HepG2 (cell line): ENCODE data around the gene AK4. TPM values are rescaled to one million over a fixed set of nuclear protein-coding genes. Genes with fewer than 3 reads are reported as not detected.

Experiments used
- AHDC1 ChIP-seq: sonication (generic); formaldehyde crosslinking; IDR thresholded peaks from 2 replicates; pipeline ENCODE4 v1.5.1; 2020; ENCODE audit warnings: mild to moderate bottlenecking, missing genetic modification reagents, borderline replicate concordance
- ATRX ChIP-seq: sonication (generic); formaldehyde crosslinking; IDR thresholded peaks from 2 replicates; pipeline ENCODE4 v1.4.0; 2020; ENCODE audit warnings: missing genetic modification reagents, borderline replicate concordance
- CTCF ChIP-seq: sonication (generic); formaldehyde crosslinking; IDR thresholded peaks from 2 replicates; pipeline ENCODE4 v1.5.0; 2020; ENCODE audit warnings: mild to moderate bottlenecking, missing genetic modification reagents, moderate library complexity
- KLF9 ChIP-seq: IDR thresholded peaks from 2 replicates; pipeline ENCODE4 v1.6.1; 2016; ENCODE audit warnings: low read depth
- PHF5A ChIP-seq: IDR thresholded peaks from one replicate; pipeline ENCODE4 v1.6.1; 2018; ENCODE audit warnings: low read depth, missing genetic modification reagents; ENCODE audit not compliant: unreplicated experiment
- POLR2G ChIP-seq: fragments of 200-400 bp; formaldehyde crosslinking; IDR thresholded peaks from 2 replicates; pipeline ENCODE4 v1.6.1; 2018; ENCODE audit warnings: mild to moderate bottlenecking, low read depth, low read length, moderate library complexity
- YEATS4 ChIP-seq: sonication (generic); formaldehyde crosslinking; IDR thresholded peaks from 2 replicates; pipeline ENCODE4 v1.4.0; 2020; ENCODE audit warnings: missing genetic modification reagents, borderline replicate concordance
- ZFP82 ChIP-seq: sonication (generic); formaldehyde crosslinking; IDR thresholded peaks from 2 replicates; pipeline ENCODE4 v1.5.1; 2020; ENCODE audit warnings: mild to moderate bottlenecking, missing genetic modification reagents, borderline replicate concordance
- ZNF34 ChIP-seq: sonication (generic); formaldehyde crosslinking; IDR thresholded peaks from 2 replicates; pipeline ENCODE4 v1.4.0; 2020; ENCODE audit warnings: mild to moderate bottlenecking, missing genetic modification reagents, borderline replicate concordance
- ZNF546 ChIP-seq: sonication (generic); formaldehyde crosslinking; conservative IDR thresholded peaks from 2 replicates; pipeline ENCODE4 v1.8.1; 2023; ENCODE audit warnings: mild to moderate bottlenecking, missing genetic modification reagents
- ZNF670 ChIP-seq: sonication (generic); formaldehyde crosslinking; IDR thresholded peaks from 2 replicates; pipeline ENCODE4 v1.8.0; 2022; ENCODE audit warnings: mild to moderate bottlenecking, missing genetic modification reagents, borderline replicate concordance
- ZNF768 ChIP-seq: sonication (generic); formaldehyde crosslinking; IDR thresholded peaks from 2 replicates; pipeline ENCODE4 v1.4.0; 2020; ENCODE audit warnings: missing genetic modification reagents
- polyA plus RNA-seq, 8 experiments: library from polyadenylated mRNA; depleted of rRNA in 3 of 8; stranded (reverse) in 7 of 8; unstranded in 1 of 8; fragments of >200 nt; fragmentation: Illumina TruSeq in 4 of 8; extraction: Trizol in 4 of 8; gene quantifications; 2 replicates each; pipeline versions ENCODE4 v1.2.1 to v1.2.3, GENCODE V29; 2011 to 2016; ENCODE audit warnings: low read depth in 4 of 8, missing spikeins in 1 of 8, mixed read lengths in 1 of 8; ENCODE audit not compliant: insufficient read depth in 1 of 8
- total RNA-seq, 5 experiments: library from RNA; depleted of rRNA; stranded (reverse); fragments of >200 nt; fragmentation: Illumina TruSeq; extraction: Trizol; gene quantifications; 2 replicates each; pipeline ENCODE4 v1.2.3, GENCODE V29; 2016; ENCODE audit warnings: low read depth in 1 of 5
- TF ChIP-seq, protein P1 (sequence below): sonication (generic); formaldehyde crosslinking; IDR thresholded peaks from 2 replicates; pipeline ENCODE4 v1.4.0; 2020; ENCODE audit warnings: missing genetic modification reagents, borderline replicate concordance
- TF ChIP-seq, protein P2 (sequence below): sonication (generic); formaldehyde crosslinking; IDR thresholded peaks from 2 replicates; pipeline ENCODE4 v1.4.0; 2020; ENCODE audit warnings: missing genetic modification reagents, mild to moderate bottlenecking, borderline replicate concordance

AK4 gene
- total and polyA plus RNA-seq, 2 of the 13 experiments (the other 11 are each of a cell fraction or from before 2014, with no cell fraction given), result 110 to 160 TPM

- no peak for TF ChIP-seq AHDC1 (CRISPR knock-in tag)
- TF ChIP-seq KLF9, result no peak
- TF ChIP-seq POLR2G, result peak; percentile 54
- TF ChIP-seq PHF5A (CRISPR knock-in tag), result no peak
- TF ChIP-seq, protein P1, sequence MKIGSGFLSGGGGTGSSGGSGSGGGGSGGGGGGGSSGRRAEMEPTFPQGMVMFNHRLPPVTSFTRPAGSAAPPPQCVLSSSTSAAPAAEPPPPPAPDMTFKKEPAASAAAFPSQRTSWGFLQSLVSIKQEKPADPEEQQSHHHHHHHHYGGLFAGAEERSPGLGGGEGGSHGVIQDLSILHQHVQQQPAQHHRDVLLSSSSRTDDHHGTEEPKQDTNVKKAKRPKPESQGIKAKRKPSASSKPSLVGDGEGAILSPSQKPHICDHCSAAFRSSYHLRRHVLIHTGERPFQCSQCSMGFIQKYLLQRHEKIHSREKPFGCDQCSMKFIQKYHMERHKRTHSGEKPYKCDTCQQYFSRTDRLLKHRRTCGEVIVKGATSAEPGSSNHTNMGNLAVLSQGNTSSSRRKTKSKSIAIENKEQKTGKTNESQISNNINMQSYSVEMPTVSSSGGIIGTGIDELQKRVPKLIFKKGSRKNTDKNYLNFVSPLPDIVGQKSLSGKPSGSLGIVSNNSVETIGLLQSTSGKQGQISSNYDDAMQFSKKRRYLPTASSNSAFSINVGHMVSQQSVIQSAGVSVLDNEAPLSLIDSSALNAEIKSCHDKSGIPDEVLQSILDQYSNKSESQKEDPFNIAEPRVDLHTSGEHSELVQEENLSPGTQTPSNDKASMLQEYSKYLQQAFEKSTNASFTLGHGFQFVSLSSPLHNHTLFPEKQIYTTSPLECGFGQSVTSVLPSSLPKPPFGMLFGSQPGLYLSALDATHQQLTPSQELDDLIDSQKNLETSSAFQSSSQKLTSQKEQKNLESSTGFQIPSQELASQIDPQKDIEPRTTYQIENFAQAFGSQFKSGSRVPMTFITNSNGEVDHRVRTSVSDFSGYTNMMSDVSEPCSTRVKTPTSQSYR (CRISPR knock-in tag), result peak; percentile 16; the same call in 1 of the 2 replicates
- TF ChIP-seq, protein P2, sequence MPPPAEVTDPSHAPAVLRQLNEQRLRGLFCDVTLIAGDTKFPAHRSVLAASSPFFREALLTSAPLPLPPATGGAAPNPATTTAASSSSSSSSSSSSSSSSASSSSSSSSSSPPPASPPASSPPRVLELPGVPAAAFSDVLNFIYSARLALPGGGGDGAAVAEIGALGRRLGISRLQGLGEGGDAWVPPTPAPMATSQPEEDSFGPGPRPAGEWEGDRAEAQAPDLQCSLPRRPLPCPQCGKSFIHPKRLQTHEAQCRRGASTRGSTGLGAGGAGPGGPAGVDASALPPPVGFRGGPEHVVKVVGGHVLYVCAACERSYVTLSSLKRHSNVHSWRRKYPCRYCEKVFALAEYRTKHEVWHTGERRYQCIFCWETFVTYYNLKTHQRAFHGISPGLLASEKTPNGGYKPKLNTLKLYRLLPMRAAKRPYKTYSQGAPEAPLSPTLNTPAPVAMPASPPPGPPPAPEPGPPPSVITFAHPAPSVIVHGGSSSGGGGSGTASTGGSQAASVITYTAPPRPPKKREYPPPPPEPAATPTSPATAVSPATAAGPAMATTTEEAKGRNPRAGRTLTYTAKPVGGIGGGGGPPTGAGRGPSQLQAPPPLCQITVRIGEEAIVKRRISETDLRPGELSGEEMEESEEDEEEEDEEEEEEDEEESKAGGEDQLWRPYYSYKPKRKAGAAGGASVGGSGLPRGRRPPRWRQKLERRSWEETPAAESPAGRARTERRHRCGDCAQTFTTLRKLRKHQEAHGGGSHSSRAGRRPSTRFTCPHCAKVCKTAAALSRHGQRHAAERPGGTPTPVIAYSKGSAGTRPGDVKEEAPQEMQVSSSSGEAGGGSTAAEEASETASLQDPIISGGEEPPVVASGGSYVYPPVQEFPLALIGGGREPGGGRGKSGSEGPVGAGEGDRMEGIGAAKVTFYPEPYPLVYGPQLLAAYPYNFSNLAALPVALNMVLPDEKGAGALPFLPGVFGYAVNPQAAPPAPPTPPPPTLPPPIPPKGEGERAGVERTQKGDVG (CRISPR knock-in tag), result no peak
- TF ChIP-seq YEATS4 (CRISPR knock-in tag), result peak; percentile 60; the same call in 1 of the 2 replicates
- no peak for TF ChIP-seq ATRX (CRISPR knock-in tag)
- TF ChIP-seq ZNF34 (CRISPR knock-in tag), result no peak
- TF ChIP-seq ZNF768 (CRISPR knock-in tag), result 0 out of 2 replicates have a peak, but pooled peaks have one; percentile 42
- 0 out of 2 replicates have a peak, but pooled peaks have one; percentile 30 for TF ChIP-seq ZNF670
- peak; percentile 24 for TF ChIP-seq ZNF546 (CRISPR knock-in tag)
- peak; percentile 41; the same call in 1 of the 2 replicates for TF ChIP-seq ZFP82 (CRISPR knock-in tag)
- TF ChIP-seq CTCF, result 0 out of 2 replicates have a peak, but pooled peaks have one; percentile 3
These were observed 746 bp downstream of the AK4 start (continued) for GRCh38 chr1:65148548-65149350.
